Activated T-cell treated with anti-CD3 and anti-CD28 coated beads for 1 hour (primary cell): ENCODE measurements around the gene ETV5.
A peak's percentile ranks its signal among the peaks of the same experiment; 100 is the strongest.

Experiments
- DNase-seq: peaks from one replicate; pipeline ENCODE4 v3.0.0-alpha.2; 2020; ENCODE audit warnings: low read depth

ETV5 gene

DNA sequence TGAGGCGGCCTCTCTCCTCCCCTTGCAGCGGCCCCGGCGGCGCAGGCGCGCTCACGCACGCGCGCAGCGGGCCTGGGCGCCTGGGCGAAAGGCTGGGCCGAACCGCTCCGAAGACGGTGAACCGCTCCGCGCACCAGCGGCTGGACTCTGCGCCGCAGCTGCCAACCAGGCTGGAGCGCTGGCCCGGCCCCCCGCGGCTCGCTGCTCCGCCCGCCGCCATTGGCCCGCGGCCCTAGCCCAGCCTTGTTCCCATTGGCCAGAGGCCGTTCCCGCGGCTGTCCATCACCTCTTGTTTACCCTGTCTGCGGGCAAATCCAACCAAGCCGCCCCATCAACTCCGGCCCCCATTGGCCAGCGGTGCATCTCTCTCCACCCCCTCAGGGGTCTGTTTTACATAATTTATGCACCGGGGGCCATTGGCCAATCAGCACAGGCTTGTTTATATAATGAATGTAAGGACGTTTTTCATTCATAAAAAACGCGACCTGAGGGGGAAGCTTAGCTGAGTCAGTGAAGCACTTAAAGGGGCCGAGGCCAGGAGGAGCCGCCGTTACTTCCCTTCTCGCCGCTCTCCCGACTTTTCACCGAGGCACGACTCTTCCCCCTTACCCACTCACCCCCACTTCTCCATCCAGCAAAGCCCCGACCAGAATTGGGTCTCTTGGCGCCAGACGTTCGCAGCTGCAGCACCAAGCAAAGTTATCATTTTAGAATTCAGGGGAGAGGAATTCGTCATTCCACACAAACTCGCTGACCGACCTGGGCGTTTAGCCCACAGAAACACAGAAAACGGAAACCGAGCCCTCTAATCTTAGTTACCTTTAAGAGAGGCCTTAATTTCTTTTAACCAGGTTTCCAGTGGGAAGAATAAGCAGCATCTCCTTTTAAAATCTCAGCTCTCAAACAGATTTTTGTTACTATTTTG, at the start of gene ETV5:
TSS of gene ETV5 (minus strand) at position 149 of the 925 bp plus-strand sequence. CDS start 3,221 bp downstream, outside the sequence.
- peak; percentile 69 for DNase-seq

DNA sequence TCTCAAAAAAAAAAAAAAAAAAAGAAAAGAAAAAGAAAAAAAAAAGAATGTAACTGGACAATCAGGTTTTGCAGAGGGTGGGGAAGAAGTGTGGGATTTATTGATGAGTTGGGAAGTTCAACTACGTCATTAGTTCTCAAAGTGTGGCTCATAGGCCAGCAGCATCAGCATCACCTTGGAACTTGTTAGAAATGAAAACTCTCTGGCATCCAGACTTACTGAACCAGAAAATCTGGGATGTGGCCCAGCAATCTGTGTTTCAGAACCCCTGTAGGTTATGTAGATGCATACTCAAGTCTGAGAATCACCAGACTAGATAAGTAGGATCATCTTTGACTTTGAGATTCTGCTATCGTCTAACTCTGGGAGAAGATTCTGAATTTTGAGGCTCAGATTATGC, 45.8 kb upstream of the ETV5 start:
- no peak for DNase-seq

DNA sequence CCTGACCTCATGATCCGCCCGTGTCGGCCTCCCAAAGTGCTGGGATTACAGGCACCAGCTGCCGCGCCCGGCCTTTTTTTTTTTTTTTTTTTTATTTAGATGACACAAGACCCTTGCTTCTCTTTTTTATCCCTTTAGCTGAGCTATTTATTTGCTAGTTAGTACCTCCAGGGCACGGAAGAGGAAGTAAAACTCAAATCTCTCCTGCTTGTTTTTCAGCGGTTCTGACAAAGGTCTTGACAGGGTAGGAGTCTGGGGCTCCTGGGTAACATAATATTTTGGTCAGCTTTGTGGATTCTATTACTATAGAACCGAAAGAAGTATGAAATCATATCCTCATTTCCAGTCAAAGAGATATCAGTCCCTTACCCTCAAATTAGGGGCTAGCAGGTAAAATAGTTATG, 44.0 kb upstream of the ETV5 start:
- no peak for DNase-seq

GRCh38 chr3:186152361-186152798, 43.5 kb upstream of the ETV5 start:
- DNase-seq: no peak

- no peak for DNase-seq
These were observed 42.4 kb upstream of the ETV5 start for GRCh38 chr3:186151077-186151971.

DNA sequence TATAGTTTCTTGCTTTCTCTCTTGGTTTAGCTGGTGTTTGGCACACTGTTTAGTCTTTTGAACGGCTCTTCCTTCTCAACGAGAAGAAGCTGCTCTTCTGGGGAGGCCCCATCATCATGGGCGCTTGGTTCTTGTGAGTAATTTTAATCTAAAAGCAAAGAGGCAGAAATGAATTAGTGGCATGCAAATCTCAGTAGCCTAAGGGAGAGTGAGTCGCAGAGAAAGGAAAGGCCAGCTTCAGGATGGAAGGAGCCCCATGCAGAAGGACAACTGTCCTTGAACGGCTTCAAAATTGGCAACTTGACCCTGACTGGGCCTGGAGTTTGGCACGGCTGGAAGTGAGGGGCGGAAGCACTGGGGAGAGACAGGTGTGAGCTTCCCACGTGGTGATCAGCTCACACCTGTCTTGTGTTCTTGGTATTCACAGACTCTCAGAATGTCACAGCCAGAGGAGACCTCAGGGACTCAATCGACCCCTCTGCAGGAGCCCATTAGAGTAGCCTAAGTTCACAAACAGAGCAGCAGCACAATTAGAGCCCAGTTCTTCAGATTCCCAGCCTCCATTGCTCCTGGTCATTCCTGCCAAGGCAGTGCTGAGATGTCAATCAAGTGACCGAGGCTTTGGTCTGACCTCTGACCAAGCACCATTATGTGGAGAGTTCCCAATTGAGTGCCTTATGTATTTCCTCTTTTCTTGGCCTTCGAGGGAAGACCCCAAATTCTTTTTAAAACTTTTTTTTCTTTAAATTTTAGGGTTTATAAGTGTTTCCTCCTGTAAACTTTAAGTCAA, 41.3 kb upstream of the ETV5 start:
- no peak for DNase-seq

- no peak for DNase-seq
These were observed 40.6 kb upstream of the ETV5 start for GRCh38 chr3:186149319-186149960.

GRCh38 chr3:186144257-186144656, 35.4 kb upstream of the ETV5 start:
- no peak for DNase-seq

GRCh38 chr3:186143250-186143649, 34.4 kb upstream of the ETV5 start:
- DNase-seq: no peak

DNA sequence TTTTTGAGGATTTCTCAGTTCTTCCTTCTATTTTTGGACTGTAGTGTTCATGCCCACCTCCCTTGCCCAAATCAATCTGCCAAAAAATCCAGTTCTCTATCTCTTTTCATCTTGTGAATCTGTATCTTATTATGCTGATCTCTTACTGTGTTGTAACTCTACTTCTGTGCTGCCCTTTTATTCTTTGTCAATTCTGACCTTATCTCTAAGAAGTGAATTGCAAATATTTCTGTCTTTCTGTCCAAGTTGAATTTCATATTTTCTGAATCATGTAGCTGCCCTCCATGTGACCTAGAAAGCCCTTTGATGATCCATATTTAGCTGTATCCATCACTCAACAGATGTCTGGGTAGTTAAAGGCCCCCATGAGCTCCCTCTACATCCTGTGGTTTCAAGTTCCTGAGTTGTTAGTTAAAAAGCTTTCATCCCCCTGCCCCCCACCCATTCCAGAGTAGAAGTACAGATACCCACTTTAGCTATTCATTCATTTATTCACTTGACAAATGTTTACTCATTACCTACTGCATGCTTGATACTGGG, 33.6 kb upstream of the ETV5 start:
- no peak for DNase-seq

- DNase-seq: no peak
These were observed 32.9 kb upstream of the ETV5 start for GRCh38 chr3:186141790-186142189.

DNA sequence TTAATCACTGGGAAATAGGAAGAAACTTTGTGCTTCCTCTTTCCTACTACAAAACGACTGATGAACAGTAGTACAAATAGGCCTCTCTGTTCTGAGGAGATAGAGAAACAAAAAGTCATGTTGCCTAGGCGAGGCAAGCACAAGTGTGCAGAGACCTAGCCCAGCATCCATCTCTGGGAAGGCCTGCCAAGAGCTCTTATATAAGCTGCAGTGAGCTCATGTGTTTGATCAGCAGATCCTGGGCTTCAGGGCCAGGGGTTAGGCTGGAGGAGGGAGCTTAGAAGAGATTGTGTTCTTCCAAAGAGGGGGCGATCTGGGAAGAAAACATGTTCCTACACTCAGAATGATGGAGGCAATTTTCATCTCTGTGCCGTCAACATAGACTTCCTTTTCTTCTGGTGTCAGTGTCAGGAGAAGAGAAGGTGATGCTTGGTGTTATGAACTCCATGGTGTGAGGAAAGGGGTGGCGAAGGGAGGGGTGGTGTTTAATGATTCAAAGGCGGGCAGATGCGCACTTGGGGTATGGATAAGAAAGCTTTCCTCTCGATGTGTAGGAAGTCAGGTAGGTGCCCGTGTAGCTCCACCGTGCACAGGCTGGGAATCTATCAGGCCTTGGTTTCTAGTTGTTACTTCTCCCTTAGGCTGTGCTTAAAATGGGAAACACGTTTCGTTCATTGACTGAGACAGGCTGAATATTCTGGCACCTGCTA, 29.5 kb upstream of the ETV5 start:
- DNase-seq: no peak

GRCh38 chr3:186137051-186137685, 28.3 kb upstream of the ETV5 start:
- DNase-seq: no peak

GRCh38 chr3:186133980-186134379, 25.1 kb upstream of the ETV5 start:
- no peak for DNase-seq

DNA sequence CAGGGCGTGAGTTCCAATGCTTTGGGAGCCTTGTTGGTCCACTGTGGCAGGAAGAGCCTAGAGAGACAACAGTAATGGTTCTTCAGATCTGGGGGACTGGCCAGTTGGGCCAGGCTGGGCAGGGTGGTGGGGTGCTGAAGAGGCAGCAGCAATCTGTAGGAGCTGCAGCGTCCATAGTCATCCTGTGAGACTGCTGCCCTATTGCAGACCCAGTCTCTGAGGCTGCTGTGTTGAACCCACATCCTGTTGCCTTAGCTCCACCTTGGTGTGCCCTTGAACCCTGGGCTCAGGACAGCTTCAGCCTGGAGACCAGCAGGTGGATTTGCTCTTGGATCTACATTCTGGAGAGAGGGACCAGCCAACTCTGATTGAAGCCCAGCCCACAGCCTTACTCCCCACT, 23.6 kb upstream of the ETV5 start:
- DNase-seq: no peak

GRCh38 chr3:186129206-186129605, 20.3 kb upstream of the ETV5 start:
- no peak for DNase-seq

GRCh38 chr3:186128158-186128557, 19.3 kb upstream of the ETV5 start:
- DNase-seq: no peak

- DNase-seq: no peak
These were observed 18.6 kb upstream of the ETV5 start for GRCh38 chr3:186127463-186127862.

DNA sequence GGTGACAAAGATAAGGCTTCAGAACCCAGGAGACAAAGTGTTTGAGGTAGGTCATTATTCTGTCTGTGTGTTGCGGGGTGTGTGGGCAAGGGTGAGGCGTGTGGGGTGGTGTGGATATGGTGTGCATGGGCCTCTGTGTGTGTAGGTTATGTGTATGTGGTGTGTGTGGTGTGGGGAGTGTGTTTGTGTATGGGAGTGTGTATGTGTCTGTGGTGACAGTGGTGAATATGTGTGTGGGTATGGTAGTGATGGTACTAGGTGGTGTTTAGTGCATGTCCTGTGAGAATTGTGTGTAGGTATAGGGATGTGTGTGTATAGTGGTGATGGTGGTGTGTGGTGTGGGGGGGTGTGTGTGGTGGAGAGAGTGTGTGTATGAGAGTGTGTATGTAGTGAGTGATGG, 16.2 kb upstream of the ETV5 start:
- no peak for DNase-seq

GRCh38 chr3:186124592-186124991, 15.7 kb upstream of the ETV5 start:
- DNase-seq: no peak
